HEK293 (cell line): ENCODE measurements around the gene ZNF530.

Experiments
- EGR2 ChIP-seq: fragments of 450-650 bp; formaldehyde crosslinking; IDR thresholded peaks from 2 replicates; pipeline ENCODE4 v1.5.1; 2016; ENCODE audit warnings: low read depth, missing biosample characterization, missing genetic modification characterization
- GFI1B ChIP-seq: fragments of 450-650 bp; formaldehyde crosslinking; IDR thresholded peaks from 2 replicates; pipeline ENCODE4 v1.5.1; 2016; ENCODE audit warnings: missing biosample characterization, missing genetic modification characterization
- GLIS1 ChIP-seq: fragments of 450-650 bp; formaldehyde crosslinking; IDR thresholded peaks from 2 replicates; pipeline ENCODE4 v1.5.1; 2016; ENCODE audit warnings: missing biosample characterization, missing genetic modification characterization
- HIC1 ChIP-seq: fragments of 450-650 bp; formaldehyde crosslinking; IDR thresholded peaks from 2 replicates; pipeline ENCODE4 v1.5.1; 2016; ENCODE audit warnings: missing biosample characterization, missing genetic modification characterization
- HOXC10 ChIP-seq: sonication (generic); formaldehyde crosslinking; IDR thresholded peaks from 2 replicates; pipeline ENCODE4 v1.8.1; 2023; ENCODE audit warnings: mild to moderate bottlenecking, missing genetic modification reagents
- KLF8 ChIP-seq: fragments of 450-650 bp; formaldehyde crosslinking; IDR thresholded peaks from 2 replicates; pipeline ENCODE4 v1.5.1; 2016; ENCODE audit warnings: missing biosample characterization, missing genetic modification characterization
- KLF9 ChIP-seq: fragments of 450-650 bp; formaldehyde crosslinking; IDR thresholded peaks from 2 replicates; pipeline ENCODE4 v1.5.1; 2016; ENCODE audit warnings: missing biosample characterization, missing genetic modification characterization, low read depth
- SCRT2 ChIP-seq: fragments of 450-650 bp; formaldehyde crosslinking; IDR thresholded peaks from 2 replicates; pipeline ENCODE4 v1.5.1; 2016; ENCODE audit warnings: missing biosample characterization, missing genetic modification characterization
- WT1 ChIP-seq: fragments of 450-650 bp; formaldehyde crosslinking; IDR thresholded peaks from 2 replicates; pipeline ENCODE4 v1.5.1; 2016; ENCODE audit warnings: missing biosample characterization, missing genetic modification characterization
- ZBTB17 ChIP-seq: fragments of 450-650 bp; formaldehyde crosslinking; IDR thresholded peaks from 2 replicates; pipeline ENCODE4 v1.5.1; 2016; ENCODE audit warnings: missing biosample characterization, missing genetic modification characterization
- ZBTB20 ChIP-seq: fragments of 450-650 bp; formaldehyde crosslinking; IDR thresholded peaks from 2 replicates; pipeline ENCODE4 v1.5.1; 2016; ENCODE audit warnings: missing biosample characterization, missing genetic modification characterization
- ZBTB44 ChIP-seq: fragments of 450-650 bp; IDR thresholded peaks from 2 replicates; pipeline ENCODE4 v1.5.1; 2018; ENCODE audit warnings: missing biosample characterization, mild to moderate bottlenecking, missing genetic modification characterization
- ZBTB49 ChIP-seq: fragments of 450-650 bp; formaldehyde crosslinking; IDR thresholded peaks from 2 replicates; pipeline ENCODE4 v1.5.1; 2016; ENCODE audit warnings: missing biosample characterization, missing genetic modification characterization, low read depth
- ZEB2 ChIP-seq: fragments of 450-650 bp; formaldehyde crosslinking; IDR thresholded peaks from 2 replicates; pipeline ENCODE4 v1.5.1; 2016; ENCODE audit warnings: missing biosample characterization, missing genetic modification characterization
- ZNF132 ChIP-seq: fragments of 450-650 bp; formaldehyde crosslinking; IDR thresholded peaks from 2 replicates; pipeline ENCODE4 v1.5.1; 2017; ENCODE audit warnings: missing biosample characterization, missing genetic modification characterization, borderline replicate concordance
- ZNF146 ChIP-seq: fragments of 450-650 bp; formaldehyde crosslinking; IDR thresholded peaks from 2 replicates; pipeline ENCODE4 v1.5.1; 2016; ENCODE audit warnings: missing biosample characterization, missing genetic modification characterization
- ZNF2 ChIP-seq: fragments of 450-650 bp; formaldehyde crosslinking; IDR thresholded peaks from 2 replicates; pipeline ENCODE4 v1.5.1; 2016; ENCODE audit warnings: missing biosample characterization, missing genetic modification characterization
- ZNF274 ChIP-seq, 2 experiments: fragments of 200-500 bp in 1 of 2; fragments of 450-650 bp in 1 of 2; sonication (Bioruptor generic) in 1 of 2; formaldehyde crosslinking in 1 of 2; IDR thresholded peaks; 2 replicates each; pipeline versions ENCODE4 v1.5.1 to v1.6.1; 2014 to 2016; ENCODE audit warnings: borderline replicate concordance in 1 of 2, inconsistent platforms in 1 of 2, low read length in 1 of 2, missing biosample characterization in 1 of 2, missing genetic modification characterization in 1 of 2
- ZNF280D ChIP-seq: fragments of 450-650 bp; formaldehyde crosslinking; IDR thresholded peaks from 2 replicates; pipeline ENCODE4 v1.5.1; 2016; ENCODE audit warnings: missing biosample characterization, missing genetic modification characterization
- ZNF311 ChIP-seq: fragments of 450-650 bp; formaldehyde crosslinking; IDR thresholded peaks from 2 replicates; pipeline ENCODE4 v1.5.1; 2017; ENCODE audit warnings: missing biosample characterization, missing genetic modification characterization, borderline replicate concordance
- ZNF324 ChIP-seq: fragments of 450-650 bp; formaldehyde crosslinking; IDR thresholded peaks from 2 replicates; pipeline ENCODE4 v1.5.1; 2016; ENCODE audit warnings: missing biosample characterization, missing genetic modification characterization
- ZNF335 ChIP-seq: fragments of 450-650 bp; formaldehyde crosslinking; conservative IDR thresholded peaks from 2 replicates; pipeline ENCODE4 v1.5.1; 2016; ENCODE audit warnings: missing biosample characterization, missing genetic modification characterization
- ZNF354C ChIP-seq: fragments of 450-650 bp; formaldehyde crosslinking; IDR thresholded peaks from 2 replicates; pipeline ENCODE4 v1.5.1; 2016; ENCODE audit warnings: missing biosample characterization, missing genetic modification characterization, low read depth, borderline replicate concordance
- ZNF366 ChIP-seq: fragments of 450-650 bp; formaldehyde crosslinking; conservative IDR thresholded peaks from 2 replicates; pipeline ENCODE4 v1.5.1; 2016; ENCODE audit warnings: missing biosample characterization, missing genetic modification characterization
- ZNF501 ChIP-seq: fragments of 450-650 bp; formaldehyde crosslinking; IDR thresholded peaks from 2 replicates; pipeline ENCODE4 v1.5.1; 2016; ENCODE audit warnings: missing biosample characterization, missing genetic modification characterization
- ZNF580 ChIP-seq: fragments of 450-650 bp; formaldehyde crosslinking; IDR thresholded peaks from 2 replicates; pipeline ENCODE4 v1.5.1; 2016; ENCODE audit warnings: missing biosample characterization, missing genetic modification characterization
- ZNF658 ChIP-seq: fragments of 450-650 bp; formaldehyde crosslinking; IDR thresholded peaks from 2 replicates; pipeline ENCODE4; 2016; ENCODE audit warnings: missing biosample characterization, missing genetic modification characterization
- ZNF704 ChIP-seq: fragments of 450-650 bp; formaldehyde crosslinking; IDR thresholded peaks from 2 replicates; pipeline ENCODE4 v1.5.1; 2016; ENCODE audit warnings: missing biosample characterization, missing genetic modification characterization
- ZNF76 ChIP-seq: fragments of 450-650 bp; formaldehyde crosslinking; IDR thresholded peaks from 2 replicates; pipeline ENCODE4; 2016; ENCODE audit warnings: low read depth, missing biosample characterization, missing genetic modification characterization, borderline replicate concordance
- ZSCAN16 ChIP-seq: fragments of 450-650 bp; formaldehyde crosslinking; IDR thresholded peaks from 2 replicates; pipeline ENCODE4 v1.5.1; 2016; ENCODE audit warnings: missing biosample characterization, missing genetic modification characterization

Gene ZNF530

GRCh38 chr19:57559404-57560025 lies 40.2 kb upstream of the ZNF530 start, which contains the start of gene ZNF550 (continued):
- TF ChIP-seq ZNF335: peak; percentile 77
- 0 out of 2 replicates have a peak, but pooled peaks have one; percentile 35 for TF ChIP-seq ZEB2 (tag by site-specific recombination)
- no peak for TF ChIP-seq ZBTB49 (tag by site-specific recombination)
- TF ChIP-seq ZNF704 (tag by site-specific recombination): no peak
- no peak for TF ChIP-seq ZNF311 (tag by site-specific recombination)
- peak; percentile 95 for TF ChIP-seq KLF9 (tag by site-specific recombination)
- no peak for TF ChIP-seq ZNF366 (tag by site-specific recombination)
- TF ChIP-seq ZNF274 (IDR thresholded peaks at IDR 0.05; ENCODE audit: low read length): no peak
- no peak for TF ChIP-seq ZNF274 (tag by site-specific recombination; IDR thresholded peaks at IDR 0.05; ENCODE audit: borderline replicate concordance)
- no peak for TF ChIP-seq ZSCAN16 (tag by site-specific recombination)
- TF ChIP-seq HOXC10 (CRISPR knock-in tag): no peak
- peak; percentile 25; the same call in 1 of the 2 replicates for TF ChIP-seq WT1 (tag by site-specific recombination)
- TF ChIP-seq ZNF132 (tag by site-specific recombination): no peak
- no peak for TF ChIP-seq ZBTB44 (tag by site-specific recombination)
- TF ChIP-seq ZNF2 (tag by site-specific recombination): no peak
- 0 out of 2 replicates have a peak, but pooled peaks have one; percentile 18 for TF ChIP-seq ZBTB17 (tag by site-specific recombination)
- peak; percentile 65 for TF ChIP-seq ZNF501
- no peak for TF ChIP-seq ZNF324 (tag by site-specific recombination)
- TF ChIP-seq SCRT2 (tag by site-specific recombination): no peak
- no peak for TF ChIP-seq ZNF354C
- TF ChIP-seq KLF8 (tag by site-specific recombination): peak; percentile 88
- TF ChIP-seq ZNF146 (tag by site-specific recombination): no peak
- peak; percentile 83 for TF ChIP-seq ZBTB20 (tag by site-specific recombination)
- no peak for TF ChIP-seq HIC1 (tag by site-specific recombination)
- no peak for TF ChIP-seq EGR2 (tag by site-specific recombination)
- no peak for TF ChIP-seq GFI1B (tag by site-specific recombination)
- TF ChIP-seq ZNF76 (tag by site-specific recombination): peak; percentile 57
- no peak for TF ChIP-seq ZNF580 (tag by site-specific recombination)
- no peak for TF ChIP-seq ZNF280D (tag by site-specific recombination)
- TF ChIP-seq ZNF658 (tag by site-specific recombination): no peak
- TF ChIP-seq GLIS1: no peak; the same call in 1 of the 2 replicates
